Measurements from ENCODE around the gene CRKL.

The CRKL gene

GRCh38 chr22:20976291-20976877 lies 59.2 kb downstream of the CRKL start:
- ATAC-seq (replicated peaks) (no peak), DNase-seq (no peak)
- Mint-ChIP-seq H3K27ac (no peak overlapping the region), H3K27me3 (peaks cover 8 to 26% of the 10 kb centered on the region in 2 donors), H3K4me3 (no peak overlapping the region), H3K9me3 (no peaks in the 10 kb centered on the region), H3K36me3 (ENCODE audit: insufficient read depth) (no peaks in the 10 kb centered on the region), H3K4me1 (ENCODE audit: low read depth in 2 of 2) (peaks cover 9 to 19% of the 10 kb centered on the region in 2 donors)

GRCh38 chr22:20977019-20977418 lies 59.8 kb downstream of the CRKL start:
- no peak for ATAC-seq (replicated peaks)
- Mint-ChIP-seq H3K4me3 (no peak overlapping the region), H3K9me3 (no peaks in the 10 kb centered on the region)

GRCh38 chr22:20977516-20978170 lies 60.4 kb downstream of the CRKL start:
- Mint-ChIP-seq H3K27me3 (peaks cover 8 to 26% of the 10 kb centered on the region in 2 donors), H3K36me3 (ENCODE audit: insufficient read depth) (peaks cover 5% of the 10 kb centered on the region), H3K9me3 (no peaks in the 10 kb centered on the region), H3K27ac (no peak overlapping the region), H3K4me3 (no peak overlapping the region), H3K4me1 (ENCODE audit: low read depth in 2 of 2) (peaks cover 16 to 25% of the 10 kb centered on the region in 2 donors)
- ATAC-seq (replicated peaks) (no peak), DNase-seq (no peak)

More at GRCh38 chr22:20977019-20977418, 59.8 kb downstream of the CRKL start:
- H3K4me1 Mint-ChIP-seq (ENCODE audit: low read depth in 2 of 2): peaks cover 12 to 21% of the 10 kb centered on the region in 2 donors
- DNase-seq: no peak
- peaks cover 8 to 26% of the 10 kb centered on the region in 2 donors for H3K27me3 Mint-ChIP-seq
- H3K27ac Mint-ChIP-seq: no peak overlapping the region
- H3K36me3 Mint-ChIP-seq (ENCODE audit: insufficient read depth): peaks cover 3% of the 10 kb centered on the region

GRCh38 chr22:20978419-20978818 lies 61.2 kb downstream of the CRKL start:
- ATAC-seq (replicated peaks) (no peak), DNase-seq (no peak)
- H3K4me3 Mint-ChIP-seq: no peak overlapping the region
- peaks cover 8 to 26% of the 10 kb centered on the region in 2 donors for H3K27me3 Mint-ChIP-seq
- no peaks in the 10 kb centered on the region for H3K9me3 Mint-ChIP-seq
- H3K4me1 Mint-ChIP-seq (ENCODE audit: low read depth in 2 of 2): peaks cover 23 to 29% of the 10 kb centered on the region in 2 donors
- H3K36me3 Mint-ChIP-seq (ENCODE audit: insufficient read depth): peaks cover 6% of the 10 kb centered on the region
- no peak overlapping the region for H3K27ac Mint-ChIP-seq

- Mint-ChIP-seq H3K27ac (peak overlapping the region; percentile 14 to 91), H3K9me3 (no peaks in the 10 kb centered on the region), H3K27me3 (peaks cover 8 to 18% of the 10 kb centered on the region in 2 donors), H3K4me3 (peak overlapping the region in 1 of 2 donors; percentile 17), H3K36me3 (ENCODE audit: insufficient read depth) (peaks cover 6% of the 10 kb centered on the region), H3K4me1 (ENCODE audit: low read depth in 2 of 2) (peaks cover 29 to 34% of the 10 kb centered on the region in 2 donors)
- DNase-seq: peak in 2 of 3 experiments; percentile 43 to 44
- ATAC-seq (replicated peaks): peak; percentile 60
Measured at GRCh38 chr22:20979243-20979809, 62.1 kb downstream of the CRKL start.

GRCh38 chr22:20979940-20980453 lies 62.8 kb downstream of the CRKL start:
- ATAC-seq (replicated peaks): no peak
- Mint-ChIP-seq H3K9me3 (no peaks in the 10 kb centered on the region), H3K4me3 (peak overlapping the region; percentile 17 to 34), H3K36me3 (ENCODE audit: insufficient read depth) (peaks cover 6% of the 10 kb centered on the region), H3K4me1 (ENCODE audit: low read depth in 2 of 2) (peaks cover 29 to 34% of the 10 kb centered on the region in 2 donors), H3K27ac (peak overlapping the region in 1 of 2 donors; percentile 91), H3K27me3 (peaks cover 8 to 16% of the 10 kb centered on the region in 2 donors)
- no peak for DNase-seq

GRCh38 chr22:20980523-20980922 lies 63.3 kb downstream of the CRKL start:
- Mint-ChIP-seq H3K36me3 (ENCODE audit: insufficient read depth) (peaks cover 6% of the 10 kb centered on the region), H3K4me1 (ENCODE audit: low read depth in 2 of 2) (peaks cover 29 to 34% of the 10 kb centered on the region in 2 donors), H3K27me3 (peaks cover 7 to 11% of the 10 kb centered on the region in 2 donors), H3K9me3 (no peaks in the 10 kb centered on the region), H3K27ac (peak overlapping the region; percentile 91 to 97), H3K4me3 (peak overlapping the region in 1 of 2 donors; percentile 17)
- no peak for ATAC-seq (replicated peaks)
- DNase-seq: no peak

- peaks cover under 1 to 5% of the 10 kb centered on the region in 2 donors for H3K27me3 Mint-ChIP-seq
- H3K9me3 Mint-ChIP-seq: no peaks in the 10 kb centered on the region
- peak overlapping the region; percentile 90 to 97 for H3K27ac Mint-ChIP-seq
- H3K36me3 Mint-ChIP-seq (ENCODE audit: insufficient read depth): peaks cover 6% of the 10 kb centered on the region
- no peak for DNase-seq
- no peak for ATAC-seq (replicated peaks)
- peaks cover 29 to 34% of the 10 kb centered on the region in 2 donors for H3K4me1 Mint-ChIP-seq (ENCODE audit: low read depth in 2 of 2)
- peak overlapping the region; percentile 92 to 97 for H3K4me3 Mint-ChIP-seq
Measured at GRCh38 chr22:20980938-20981722, 63.9 kb downstream of the CRKL start.

- Mint-ChIP-seq H3K36me3 (ENCODE audit: insufficient read depth) (peaks cover 10% of the 10 kb centered on the region), H3K4me3 (peak within 1 kb of the TSS; percentile 92 to 97), H3K27me3 (no peaks in the 10 kb centered on the region), H3K4me1 (ENCODE audit: low read depth in 2 of 2) (peaks cover 29 to 34% of the 10 kb centered on the region in 2 donors), H3K9me3 (no peaks in the 10 kb centered on the region), H3K27ac (peak within 1 kb of the TSS; percentile 90 to 97)
- DNase-seq (peak; percentile 49 to 61 (median 56)), ATAC-seq (replicated peaks) (peak; percentile 85)
Measured at GRCh38 chr22:20981787-20982562, 64.8 kb downstream of the CRKL start, which contains the start of gene LZTR1. Gene LZTR1 (plus strand): TSS chr22:20982297. CDS start chr22:20982372, 75 bp downstream.

- H3K9me3 Mint-ChIP-seq: no peaks in the 10 kb centered on the region
- peak overlapping the region; percentile 92 to 97 for H3K4me3 Mint-ChIP-seq
- H3K36me3 Mint-ChIP-seq (ENCODE audit: insufficient read depth): peaks cover 15% of the 10 kb centered on the region
- peaks cover 29 to 34% of the 10 kb centered on the region in 2 donors for H3K4me1 Mint-ChIP-seq (ENCODE audit: low read depth in 2 of 2)
- no peaks in the 10 kb centered on the region for H3K27me3 Mint-ChIP-seq
- no peak for DNase-seq
- H3K27ac Mint-ChIP-seq: peak overlapping the region; percentile 90 to 97
- no peak for ATAC-seq (replicated peaks)
Measured at GRCh38 chr22:20982563-20982882, 65.3 kb downstream of the CRKL start.

- Mint-ChIP-seq H3K9me3 (no peaks in the 10 kb centered on the region), H3K36me3 (ENCODE audit: insufficient read depth) (peaks cover 15% of the 10 kb centered on the region), H3K27ac (peak overlapping the region; percentile 90 to 97), H3K4me1 (ENCODE audit: low read depth in 2 of 2) (peaks cover 29 to 34% of the 10 kb centered on the region in 2 donors), H3K4me3 (peak overlapping the region; percentile 92 to 97), H3K27me3 (no peaks in the 10 kb centered on the region)
- ATAC-seq (replicated peaks) (no peak), DNase-seq (no peak)
Measured at GRCh38 chr22:20983081-20983771, 66.0 kb downstream of the CRKL start.

- H3K9me3 Mint-ChIP-seq: no peaks in the 10 kb centered on the region
- H3K4me1 Mint-ChIP-seq (ENCODE audit: low read depth in 2 of 2): peaks cover 28 to 34% of the 10 kb centered on the region in 2 donors
- no peaks in the 10 kb centered on the region for H3K27me3 Mint-ChIP-seq
- H3K36me3 Mint-ChIP-seq (ENCODE audit: insufficient read depth): peaks cover 18% of the 10 kb centered on the region
- DNase-seq (no peak), ATAC-seq (replicated peaks) (no peak)
- no peak overlapping the region for H3K27ac Mint-ChIP-seq
- no peak overlapping the region for H3K4me3 Mint-ChIP-seq
Measured at GRCh38 chr22:20985720-20986119, 68.5 kb downstream of the CRKL start.
